HepG2 (cell line): ENCODE data around the gene ANKRD12. TPM values are rescaled to one million over a fixed set of nuclear protein-coding genes. Genes with fewer than 3 reads are reported as not detected.

Experiments used
- ARNT ChIP-seq: fragments of 450-650 bp; IDR thresholded peaks from 2 replicates; pipeline ENCODE4 v1.6.1; 2017
- CEBPB ChIP-seq: IDR thresholded peaks from 2 replicates; pipeline ENCODE4 v1.6.1; 2011; ENCODE audit warnings: low read depth, low read length, improper control_type of control experiment, borderline replicate concordance
- DPF2 ChIP-seq: sonication (generic); formaldehyde crosslinking; IDR thresholded peaks from 2 replicates; pipeline ENCODE4 v1.4.0; 2020; ENCODE audit warnings: mild to moderate bottlenecking, low read depth, missing genetic modification reagents, borderline replicate concordance
- ELF1 ChIP-seq: sonication (generic); formaldehyde crosslinking; IDR thresholded peaks from 2 replicates; pipeline ENCODE4 v1.4.0; 2020; ENCODE audit warnings: missing genetic modification reagents
- HINFP ChIP-seq: sonication (generic); formaldehyde crosslinking; IDR thresholded peaks from 2 replicates; pipeline ENCODE4 v1.4.0; 2020; ENCODE audit warnings: low read depth, mild to moderate bottlenecking, missing genetic modification reagents
- MED1 ChIP-seq: sonication (generic); formaldehyde crosslinking; IDR thresholded peaks from 2 replicates; pipeline ENCODE4 v1.4.0; 2020; ENCODE audit warnings: missing genetic modification reagents
- MTF1 ChIP-seq: sonication (generic); formaldehyde crosslinking; IDR thresholded peaks from 2 replicates; pipeline ENCODE4 v1.5.0; 2020; ENCODE audit warnings: missing genetic modification reagents
- NRL ChIP-seq: sonication (generic); formaldehyde crosslinking; IDR thresholded peaks from 2 replicates; pipeline ENCODE4 v1.5.0; 2020; ENCODE audit warnings: missing genetic modification reagents, mild to moderate bottlenecking, moderate library complexity, borderline replicate concordance
- PCBP2 ChIP-seq: fragments of 200-400 bp; formaldehyde crosslinking; optimal IDR thresholded peaks from 2 replicates; pipeline ENCODE3; 2018; ENCODE audit warnings: low read length, low read depth; ENCODE audit not compliant: poor library complexity, severe bottlenecking
- SUZ12 ChIP-seq: fragments of 150-350 bp; IDR thresholded peaks from 2 replicates; pipeline ENCODE4 v1.6.1; 2014; ENCODE audit warnings: low read depth, low read length
- TMF1 ChIP-seq: sonication (generic); formaldehyde crosslinking; IDR thresholded peaks from 2 replicates; pipeline ENCODE4 v1.8.1; 2022; ENCODE audit warnings: low read depth, missing genetic modification reagents
- ZBTB26 ChIP-seq: IDR thresholded peaks from 2 replicates; pipeline ENCODE4 v1.6.1; 2016; ENCODE audit warnings: missing compliant biosample characterization, missing genetic modification reagents, borderline replicate concordance
- ZNF160 ChIP-seq: sonication (generic); formaldehyde crosslinking; IDR thresholded peaks from 2 replicates; pipeline ENCODE4 v1.8.0; 2022; ENCODE audit warnings: mild to moderate bottlenecking, inconsistent platforms, missing genetic modification reagents
- ZNF17 ChIP-seq: sonication (generic); formaldehyde crosslinking; IDR thresholded peaks from 2 replicates; pipeline ENCODE4 v1.5.0; 2020; ENCODE audit warnings: mild to moderate bottlenecking, missing genetic modification reagents
- ZNF432 ChIP-seq: sonication (generic); formaldehyde crosslinking; IDR thresholded peaks from 2 replicates; pipeline ENCODE4 v1.5.0; 2020; ENCODE audit warnings: missing genetic modification reagents, mild to moderate bottlenecking, borderline replicate concordance
- ZNF484 ChIP-seq: sonication (generic); formaldehyde crosslinking; IDR thresholded peaks from 2 replicates; pipeline ENCODE4 v1.5.1; 2020; ENCODE audit warnings: mild to moderate bottlenecking, low read depth, missing genetic modification reagents, borderline replicate concordance
- ZNF703 ChIP-seq: sonication (generic); formaldehyde crosslinking; IDR thresholded peaks from 2 replicates; pipeline ENCODE4 v1.5.1; 2020; ENCODE audit warnings: missing genetic modification reagents, mild to moderate bottlenecking, moderate library complexity, borderline replicate concordance
- ZSCAN22 ChIP-seq: sonication (generic); formaldehyde crosslinking; IDR thresholded peaks from 2 replicates; pipeline ENCODE4 v1.4.0; 2020; ENCODE audit warnings: mild to moderate bottlenecking, missing genetic modification reagents
- polyA plus RNA-seq, 8 experiments: library from polyadenylated mRNA; depleted of rRNA in 3 of 8; stranded (reverse) in 7 of 8; unstranded in 1 of 8; fragments of >200 nt; fragmentation: Illumina TruSeq in 4 of 8; extraction: Trizol in 4 of 8; gene quantifications; 2 replicates each; pipeline versions ENCODE4 v1.2.1 to v1.2.3, GENCODE V29; 2011 to 2016; ENCODE audit warnings: low read depth in 4 of 8, missing spikeins in 1 of 8, mixed read lengths in 1 of 8; ENCODE audit not compliant: insufficient read depth in 1 of 8
- total RNA-seq, 5 experiments: library from RNA; depleted of rRNA; stranded (reverse); fragments of >200 nt; fragmentation: Illumina TruSeq; extraction: Trizol; gene quantifications; 2 replicates each; pipeline ENCODE4 v1.2.3, GENCODE V29; 2016; ENCODE audit warnings: low read depth in 1 of 5
- TF ChIP-seq, protein P1 (sequence below): sonication (generic); formaldehyde crosslinking; IDR thresholded peaks from 2 replicates; pipeline ENCODE4 v1.5.1; 2020; ENCODE audit warnings: mild to moderate bottlenecking, missing genetic modification reagents, moderate library complexity
- TF ChIP-seq, protein P2 (sequence below): sonication (generic); formaldehyde crosslinking; IDR thresholded peaks from 2 replicates; pipeline ENCODE4 v1.5.1; 2020; ENCODE audit warnings: mild to moderate bottlenecking, missing genetic modification reagents, borderline replicate concordance

The ANKRD12 gene
- total and polyA plus RNA-seq, 2 of the 13 experiments (the other 11 are each of a cell fraction or from before 2014, with no cell fraction given), result 6.0 to 23.2 TPM

DNA sequence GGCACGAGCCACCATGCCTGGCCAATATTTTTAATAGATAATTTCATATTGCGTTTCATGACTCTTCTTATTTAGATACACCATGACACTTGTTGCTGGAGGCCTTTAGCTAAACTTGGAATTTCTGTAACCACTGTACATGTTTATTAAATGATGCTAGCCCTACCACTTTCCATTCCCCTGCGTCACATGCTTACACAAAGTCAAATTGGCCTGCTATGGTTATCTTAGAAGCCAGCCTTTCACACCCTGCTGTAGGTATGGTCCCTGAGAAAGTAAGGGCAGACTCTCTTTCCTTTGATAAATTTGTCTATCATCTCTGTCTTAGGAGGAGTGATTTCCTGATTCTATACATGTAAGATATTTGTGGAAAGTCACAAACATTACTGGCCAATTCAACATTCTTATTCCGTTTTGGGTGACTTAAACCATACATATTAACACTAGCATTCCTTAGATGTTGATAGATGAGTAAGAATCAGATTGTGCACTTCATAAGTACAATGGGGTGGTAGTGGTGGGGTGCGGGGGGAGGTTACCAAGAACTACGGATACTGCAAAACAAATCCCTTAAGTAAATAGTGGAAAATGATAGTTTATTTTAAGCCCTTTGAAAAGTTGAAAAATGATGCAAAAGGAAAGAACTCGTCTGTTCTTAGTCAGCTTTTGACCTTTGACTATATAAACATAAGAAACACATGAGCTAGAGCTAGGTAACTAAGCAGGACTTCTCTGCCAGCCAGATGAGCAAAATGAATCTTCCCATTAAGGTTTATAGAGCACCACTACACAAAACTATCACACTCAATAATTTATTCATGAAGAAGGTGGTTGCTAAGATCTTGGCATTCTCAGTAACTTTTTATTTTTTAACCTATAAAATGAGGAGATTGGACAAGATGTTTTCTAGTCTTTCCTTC, 42.0 kb upstream of the ANKRD12 start (continued):
- TF ChIP-seq ZNF484 (CRISPR knock-in tag) (no peak), MED1 (CRISPR knock-in tag) (peak; percentile 32), CEBPB (peak; percentile 51; the same call in 1 of the 2 replicates), TMF1 (no peak), HINFP (CRISPR knock-in tag) (no peak), NRL (CRISPR knock-in tag) (no peak), MTF1 (no peak), ARNT (no peak), ZSCAN22 (no peak), ZNF17 (CRISPR knock-in tag) (no peak), ZNF432 (CRISPR knock-in tag) (no peak), ZNF160 (CRISPR knock-in tag) (no peak), SUZ12 (no peak), PCBP2 (no peak), ZBTB26 (no peak), ZNF703 (CRISPR knock-in tag) (no peak), ELF1 (no peak), DPF2 (0 out of 2 replicates have a peak, but pooled peaks have one; percentile 12)
- TF ChIP-seq, protein P1, sequence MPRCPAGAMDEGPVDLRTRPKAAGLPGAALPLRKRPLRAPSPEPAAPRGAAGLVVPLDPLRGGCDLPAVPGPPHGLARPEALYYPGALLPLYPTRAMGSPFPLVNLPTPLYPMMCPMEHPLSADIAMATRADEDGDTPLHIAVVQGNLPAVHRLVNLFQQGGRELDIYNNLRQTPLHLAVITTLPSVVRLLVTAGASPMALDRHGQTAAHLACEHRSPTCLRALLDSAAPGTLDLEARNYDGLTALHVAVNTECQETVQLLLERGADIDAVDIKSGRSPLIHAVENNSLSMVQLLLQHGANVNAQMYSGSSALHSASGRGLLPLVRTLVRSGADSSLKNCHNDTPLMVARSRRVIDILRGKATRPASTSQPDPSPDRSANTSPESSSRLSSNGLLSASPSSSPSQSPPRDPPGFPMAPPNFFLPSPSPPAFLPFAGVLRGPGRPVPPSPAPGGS (CRISPR knock-in tag), result no peak
- TF ChIP-seq, protein P2, sequence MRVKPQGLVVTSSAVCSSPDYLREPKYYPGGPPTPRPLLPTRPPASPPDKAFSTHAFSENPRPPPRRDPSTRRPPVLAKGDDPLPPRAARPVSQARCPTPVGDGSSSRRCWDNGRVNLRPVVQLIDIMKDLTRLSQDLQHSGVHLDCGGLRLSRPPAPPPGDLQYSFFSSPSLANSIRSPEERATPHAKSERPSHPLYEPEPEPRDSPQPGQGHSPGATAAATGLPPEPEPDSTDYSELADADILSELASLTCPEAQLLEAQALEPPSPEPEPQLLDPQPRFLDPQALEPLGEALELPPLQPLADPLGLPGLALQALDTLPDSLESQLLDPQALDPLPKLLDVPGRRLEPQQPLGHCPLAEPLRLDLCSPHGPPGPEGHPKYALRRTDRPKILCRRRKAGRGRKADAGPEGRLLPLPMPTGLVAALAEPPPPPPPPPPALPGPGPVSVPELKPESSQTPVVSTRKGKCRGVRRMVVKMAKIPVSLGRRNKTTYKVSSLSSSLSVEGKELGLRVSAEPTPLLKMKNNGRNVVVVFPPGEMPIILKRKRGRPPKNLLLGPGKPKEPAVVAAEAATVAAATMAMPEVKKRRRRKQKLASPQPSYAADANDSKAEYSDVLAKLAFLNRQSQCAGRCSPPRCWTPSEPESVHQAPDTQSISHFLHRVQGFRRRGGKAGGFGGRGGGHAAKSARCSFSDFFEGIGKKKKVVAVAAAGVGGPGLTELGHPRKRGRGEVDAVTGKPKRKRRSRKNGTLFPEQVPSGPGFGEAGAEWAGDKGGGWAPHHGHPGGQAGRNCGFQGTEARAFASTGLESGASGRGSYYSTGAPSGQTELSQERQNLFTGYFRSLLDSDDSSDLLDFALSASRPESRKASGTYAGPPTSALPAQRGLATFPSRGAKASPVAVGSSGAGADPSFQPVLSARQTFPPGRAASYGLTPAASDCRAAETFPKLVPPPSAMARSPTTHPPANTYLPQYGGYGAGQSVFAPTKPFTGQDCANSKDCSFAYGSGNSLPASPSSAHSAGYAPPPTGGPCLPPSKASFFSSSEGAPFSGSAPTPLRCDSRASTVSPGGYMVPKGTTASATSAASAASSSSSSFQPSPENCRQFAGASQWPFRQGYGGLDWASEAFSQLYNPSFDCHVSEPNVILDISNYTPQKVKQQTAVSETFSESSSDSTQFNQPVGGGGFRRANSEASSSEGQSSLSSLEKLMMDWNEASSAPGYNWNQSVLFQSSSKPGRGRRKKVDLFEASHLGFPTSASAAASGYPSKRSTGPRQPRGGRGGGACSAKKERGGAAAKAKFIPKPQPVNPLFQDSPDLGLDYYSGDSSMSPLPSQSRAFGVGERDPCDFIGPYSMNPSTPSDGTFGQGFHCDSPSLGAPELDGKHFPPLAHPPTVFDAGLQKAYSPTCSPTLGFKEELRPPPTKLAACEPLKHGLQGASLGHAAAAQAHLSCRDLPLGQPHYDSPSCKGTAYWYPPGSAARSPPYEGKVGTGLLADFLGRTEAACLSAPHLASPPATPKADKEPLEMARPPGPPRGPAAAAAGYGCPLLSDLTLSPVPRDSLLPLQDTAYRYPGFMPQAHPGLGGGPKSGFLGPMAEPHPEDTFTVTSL, result peak; percentile 52; the same call in 1 of the 2 replicates
